Astrocyte (in vitro differentiated cells and primary cell): ENCODE data around the gene UBXN7. TPM values are rescaled to one million over a fixed set of nuclear protein-coding genes. Genes with fewer than 3 reads are reported as not detected.

Experiments used
- DNase-seq: peaks from one replicate; pipeline ENCODE4 v3.0.0-alpha.2; 2010; ENCODE audit warnings: low read depth
- FAIRE-seq: peaks from 2 replicates; lab custom pipeline; 2011; peaks lifted over from hg19 to GRCh38; lab: Jason Lieb, UNC
- H2AFZ ChIP-seq: 2 replicates; pipeline ENCODE4 v1.6.0; 2012; ENCODE audit warnings: low read depth, low read length, inconsistent platforms
- H3K27ac ChIP-seq: 2 replicates; pipeline ENCODE4 v1.5.1; 2011; ENCODE audit warnings: low read depth, low read length, inconsistent platforms
- H3K27me3 ChIP-seq: 2 replicates; pipeline ENCODE4 v1.6.0; 2011; ENCODE audit warnings: low read length, inconsistent platforms; ENCODE audit not compliant: insufficient read depth
- H3K36me3 ChIP-seq: 2 replicates; pipeline ENCODE4 v1.5.1; 2011; ENCODE audit warnings: low read length, inconsistent platforms; ENCODE audit not compliant: insufficient read depth
- H3K4me1 ChIP-seq: 2 replicates; pipeline ENCODE4 v1.5.1; 2011; ENCODE audit warnings: low read length, inconsistent platforms; ENCODE audit not compliant: insufficient read depth
- H3K4me2 ChIP-seq: 2 replicates; pipeline ENCODE4 v1.6.0; 2012; ENCODE audit warnings: low read length, inconsistent platforms
- H3K4me3 ChIP-seq: 2 replicates; pipeline ENCODE4 v1.5.1; 2011; ENCODE audit warnings: low read depth, mild to moderate bottlenecking, low read length, inconsistent platforms; ENCODE audit not compliant: insufficient read depth
- H3K79me2 ChIP-seq: 2 replicates; pipeline ENCODE4 v1.6.0; 2012; ENCODE audit warnings: mild to moderate bottlenecking, low read length, inconsistent platforms; ENCODE audit not compliant: insufficient read depth
- H3K9ac ChIP-seq: 2 replicates; pipeline ENCODE4 v1.6.0; 2012; ENCODE audit warnings: mild to moderate bottlenecking, low read length, inconsistent platforms
- H3K9me3 ChIP-seq: 2 replicates; pipeline ENCODE4 v1.5.1; 2012; ENCODE audit warnings: low read depth, mild to moderate bottlenecking, low read length, inconsistent platforms; ENCODE audit not compliant: insufficient read depth
- H4K20me1 ChIP-seq: 2 replicates; pipeline ENCODE4 v1.6.0; 2012; ENCODE audit warnings: low read length, inconsistent platforms; ENCODE audit not compliant: insufficient read depth
- H3K27ac Mint-ChIP-seq: one replicate; pipeline ENCODE4 v1.8.0; 2021; ENCODE audit warnings: mild to moderate bottlenecking, mixed read lengths; ENCODE audit not compliant: unreplicated experiment
- H3K27me3 Mint-ChIP-seq: one replicate; pipeline ENCODE4 v1.8.0; 2021; ENCODE audit warnings: low read depth, mixed read lengths; ENCODE audit not compliant: unreplicated experiment
- H3K36me3 Mint-ChIP-seq: one replicate; pipeline ENCODE4 v1.8.0; 2021; ENCODE audit warnings: low read depth, mixed read lengths; ENCODE audit not compliant: unreplicated experiment
- H3K4me1 Mint-ChIP-seq: one replicate; pipeline ENCODE4 v1.8.0; 2021; ENCODE audit warnings: low read depth, mixed read lengths; ENCODE audit not compliant: unreplicated experiment
- H3K4me3 Mint-ChIP-seq: one replicate; pipeline ENCODE4 v1.8.0; 2021; ENCODE audit warnings: mild to moderate bottlenecking, moderate library complexity, mixed read lengths; ENCODE audit not compliant: unreplicated experiment
- H3K9me3 Mint-ChIP-seq: one replicate; pipeline ENCODE4 v1.8.0; 2021; ENCODE audit warnings: mild to moderate bottlenecking, mixed read lengths; ENCODE audit not compliant: unreplicated experiment
- CTCF ChIP-seq: IDR thresholded peaks from 2 replicates; pipeline ENCODE4 v1.5.1; 2011; ENCODE audit warnings: low read depth, mild to moderate bottlenecking, inconsistent platforms, low read length, moderate library complexity; ENCODE audit not compliant: insufficient read depth
- EZH2 ChIP-seq: IDR thresholded peaks from 2 replicates; pipeline ENCODE4 v1.6.1; 2012; ENCODE audit warnings: mild to moderate bottlenecking, low read length, inconsistent platforms; ENCODE audit not compliant: insufficient read depth
- total RNA-seq: library from RNA; stranded (reverse); gene quantifications from 2 replicates; pipeline ENCODE4 v1.2.1, GENCODE V29; 2021

The UBXN7 gene
- total RNA-seq, 1 donor from 2014 or later, result 90.9 TPM

GRCh38 chr3:196340466-196340865, 91.8 kb downstream of the UBXN7 start:
- peak overlapping the region; percentile 52 for H3K27ac ChIP-seq
- peak overlapping the region; percentile 48 for H3K27ac Mint-ChIP-seq
- H3K9me3 Mint-ChIP-seq, result no peaks in the 10 kb centered on the region
- H3K36me3 Mint-ChIP-seq, result peaks cover 10% of the 10 kb centered on the region
- no peaks in the 10 kb centered on the region for H4K20me1 ChIP-seq
- H3K4me3 Mint-ChIP-seq, result no peak overlapping the region
- FAIRE-seq, result no peak
- DNase-seq, result no peak
- H3K79me2 ChIP-seq, result no peaks in the 10 kb centered on the region
- peaks cover 15% of the 10 kb centered on the region for H3K4me1 ChIP-seq
- H3K4me2 ChIP-seq, result no peak overlapping the region
- no peak overlapping the region for H2AFZ ChIP-seq
- TF ChIP-seq EZH2, result no peak
- TF ChIP-seq CTCF, result no peak
- H3K9ac ChIP-seq, result no peak overlapping the region
- H3K4me3 ChIP-seq, result no peak overlapping the region
- no peaks in the 10 kb centered on the region for H3K27me3 Mint-ChIP-seq
- no peaks in the 10 kb centered on the region for H3K27me3 ChIP-seq
- no peaks in the 10 kb centered on the region for H3K36me3 ChIP-seq
- no peaks in the 10 kb centered on the region for H3K9me3 ChIP-seq
- peaks cover 12% of the 10 kb centered on the region for H3K4me1 Mint-ChIP-seq

- Mint-ChIP-seq H3K4me3 (peak overlapping the region; percentile 45), H3K36me3 (peaks cover 2% of the 10 kb centered on the region), H3K27ac (peak overlapping the region; percentile 77), H3K27me3 (no peaks in the 10 kb centered on the region), H3K9me3 (no peaks in the 10 kb centered on the region), H3K4me1 (peaks cover 12% of the 10 kb centered on the region)
- Histone ChIP-seq H3K27me3 (no peaks in the 10 kb centered on the region), H3K79me2 (no peaks in the 10 kb centered on the region), H3K9ac (peak overlapping the region; percentile 38), H3K9me3 (no peaks in the 10 kb centered on the region), H3K27ac (peak overlapping the region; percentile 63), H3K4me1 (peaks cover 15% of the 10 kb centered on the region), H2AFZ (no peak overlapping the region), H3K36me3 (no peaks in the 10 kb centered on the region), H3K4me2 (no peak overlapping the region), H4K20me1 (no peaks in the 10 kb centered on the region), H3K4me3 (no peak overlapping the region)
- peak; percentile 64 for DNase-seq
- FAIRE-seq, result no peak
- TF ChIP-seq CTCF (no peak), EZH2 (no peak)
Measured at GRCh38 chr3:196339493-196340254, 92.6 kb downstream of the UBXN7 start.

- H3K36me3 Mint-ChIP-seq, result no peaks in the 10 kb centered on the region
- Histone ChIP-seq H3K4me1 (peaks cover 15% of the 10 kb centered on the region), H3K79me2 (no peaks in the 10 kb centered on the region), H2AFZ (no peak overlapping the region), H4K20me1 (no peaks in the 10 kb centered on the region), H3K36me3 (no peaks in the 10 kb centered on the region), H3K9me3 (no peaks in the 10 kb centered on the region), H3K27ac (peak overlapping the region; percentile 14), H3K9ac (peak overlapping the region; percentile 38), H3K27me3 (no peaks in the 10 kb centered on the region), H3K4me2 (no peak overlapping the region), H3K4me3 (no peak overlapping the region)
- no peaks in the 10 kb centered on the region for H3K9me3 Mint-ChIP-seq
- FAIRE-seq (no peak), DNase-seq (no peak)
- TF ChIP-seq CTCF, result no peak
- TF ChIP-seq EZH2, result no peak
- H3K4me3 Mint-ChIP-seq, result no peak overlapping the region
- no peaks in the 10 kb centered on the region for H3K27me3 Mint-ChIP-seq
- peak overlapping the region; percentile 77 for H3K27ac Mint-ChIP-seq
- H3K4me1 Mint-ChIP-seq, result peaks cover 12% of the 10 kb centered on the region
Measured at GRCh38 chr3:196339044-196339443, 93.2 kb downstream of the UBXN7 start.
